HCT116 (cell line): ENCODE results near the gene EIF4ENIF1. TPM values are rescaled to one million over a fixed set of nuclear protein-coding genes. Genes with fewer than 3 reads are reported as not detected.

Experiments used
- ATAC-seq: fragments of 200-7000 bp; cut with Tn5 transposase; 2 replicates; pipeline ENCODE4 v1.9.1; 2020; ENCODE audit warnings: mild to moderate bottlenecking, moderate library complexity
- BruUV-seq: library from RNA; stranded (reverse); fragments of 400-500 nt; replicated peaks from 2 replicates; lab custom pipeline; 2021; lab: Mats Ljungman, UMichigan
- CTCF ChIA-PET: fragments of 300-600 bp; sonication (Branson Sonifier 250); formaldehyde crosslinking; loops from one replicate; lab custom pipeline; 2021; ENCODE audit warnings: antibody characterized with exemption; lab: Charles Lee
- POLR2A ChIA-PET: fragments of 300-600, 350-600 bp; sonication (Branson Sonifier 250); formaldehyde crosslinking; loops from one replicate; lab custom pipeline; 2021; ENCODE audit warnings: antibody characterized with exemption; lab: Charles Lee
- RAD21 ChIA-PET, 2 experiments: fragments of 300-600 bp; sonication (Branson Sonifier 250); formaldehyde crosslinking; loops; one replicate each; lab custom pipeline; 2023; ENCODE audit warnings: low total read pairs in 2 of 2; ENCODE audit not compliant: uncharacterized antibody in 2 of 2, unreplicated experiment in 2 of 2, low non-redundant PET in 1 of 2; lab: Charles Lee
- DNase-seq: peaks from one replicate; pipeline ENCODE4 v3.0.0-alpha.2; 2010; ENCODE audit warnings: low read depth, low spot score
- H2AFZ ChIP-seq: fragments of 200-600 bp; shearing (Covaris generic), sonication (generic); 2 replicates; pipeline ENCODE4 v1.6.1; 2017; ENCODE audit warnings: low read depth, mixed run types, mixed read lengths, antibody characterized with exemption, low read length; ENCODE audit not compliant: poor library complexity, severe bottlenecking
- H3K27ac ChIP-seq: 2 replicates; pipeline ENCODE4 v1.5.1; 2012; ENCODE audit warnings: low read depth, low read length
- H3K27me3 ChIP-seq: fragments of 200-600 bp; sonication (generic); 2 replicates; pipeline ENCODE4 v1.6.1; 2016; ENCODE audit warnings: mixed run types, low read length, mixed read lengths; ENCODE audit not compliant: insufficient read depth
- H3K36me3 ChIP-seq, 2 experiments: fragments of 200-500 bp in 1 of 2; fragments of 200-600 bp in 1 of 2; sonication (Bioruptor generic) in 1 of 2; sonication (generic) in 1 of 2; 2 replicates each; pipeline versions ENCODE4 v1.5.1 to v1.6.1; 2014 to 2016; ENCODE audit warnings: low read length in 2 of 2, inconsistent platforms in 1 of 2, mixed read lengths in 1 of 2, mixed run types in 1 of 2; ENCODE audit not compliant: insufficient read depth in 2 of 2, control insufficient read depth in 1 of 2
- H3K4me1 ChIP-seq, 2 experiments: fragments of 200-600 bp in 1 of 2; sonication (generic) in 1 of 2; 2 replicates each; pipeline versions ENCODE4 v1.5.1 to v1.6.1; 2012 to 2017; ENCODE audit warnings: low read length in 2 of 2, inconsistent platforms in 1 of 2, mild to moderate bottlenecking in 1 of 2, mixed read lengths in 1 of 2, mixed run types in 1 of 2, moderate library complexity in 1 of 2; ENCODE audit not compliant: insufficient read depth in 2 of 2, control insufficient read depth in 1 of 2
- H3K4me2 ChIP-seq: fragments of 200-600 bp; sonication (generic); 2 replicates; pipeline ENCODE4 v1.6.1; 2017; ENCODE audit warnings: mixed run types, low read length, mixed read lengths
- H3K4me3 ChIP-seq, 2 experiments: fragments of 200-600 bp in 1 of 2; sonication (generic) in 1 of 2; replicated peaks in 1 of 2; 2 replicates each; pipeline ENCODE4 v1.5.1; 2011 to 2016; ENCODE audit warnings: low read length in 2 of 2, control low read depth in 1 of 2, low read depth in 1 of 2, mild to moderate bottlenecking in 1 of 2, mixed read lengths in 1 of 2, mixed run types in 1 of 2
- H3K79me2 ChIP-seq: fragments of 200-600 bp; sonication (generic); 2 replicates; pipeline ENCODE4 v1.6.1; 2017; ENCODE audit warnings: mild to moderate bottlenecking, mixed run types, low read length, moderate library complexity, mixed read lengths; ENCODE audit not compliant: insufficient read depth
- H3K9ac ChIP-seq: fragments of 200-600 bp; sonication (generic); 2 replicates; pipeline ENCODE4 v1.6.1; 2016; ENCODE audit warnings: low read length, mixed read lengths
- H3K9me2 ChIP-seq: fragments of 200-600 bp; sonication (generic), shearing (Covaris generic); 2 replicates; pipeline ENCODE4 v1.6.1; 2017; ENCODE audit warnings: mixed run types, mild to moderate bottlenecking, moderate library complexity; ENCODE audit not compliant: insufficient read depth
- H3K9me3 ChIP-seq, 2 experiments: fragments of 200-500 bp in 1 of 2; fragments of 200-600 bp in 1 of 2; sonication (Bioruptor generic) in 1 of 2; sonication (generic) in 1 of 2; 2 replicates each; pipeline ENCODE4 v1.6.1; 2014 to 2017; ENCODE audit warnings: low read length in 2 of 2, mixed read lengths in 2 of 2, inconsistent platforms in 1 of 2, low read depth in 1 of 2, mild to moderate bottlenecking in 1 of 2, mixed run types in 1 of 2, moderate library complexity in 1 of 2; ENCODE audit not compliant: control insufficient read depth in 1 of 2, insufficient read depth in 1 of 2
- H4K20me1 ChIP-seq: fragments of 200-600 bp; sonication (generic), shearing (Covaris generic); 2 replicates; pipeline ENCODE4 v1.6.1; 2017; ENCODE audit warnings: mixed run types, mild to moderate bottlenecking, moderate library complexity; ENCODE audit not compliant: insufficient read depth
- ATF3 ChIP-seq: IDR thresholded peaks from 2 replicates; pipeline ENCODE4 v1.6.1; 2012
- CBX3 ChIP-seq: IDR thresholded peaks from 2 replicates; pipeline ENCODE4 v1.6.1; 2012; ENCODE audit warnings: low read depth
- CEBPB ChIP-seq: IDR thresholded peaks from 2 replicates; pipeline ENCODE4 v1.6.1; 2012; ENCODE audit warnings: low read depth
- ELF1 ChIP-seq: IDR thresholded peaks from 2 replicates; pipeline ENCODE4 v1.6.1; 2012; ENCODE audit warnings: low read depth, borderline replicate concordance
- EZH2phosphoT487 ChIP-seq: fragments of 200-600 bp; IDR thresholded peaks from 2 replicates; pipeline ENCODE4 v1.6.1; 2018; ENCODE audit warnings: antibody characterized with exemption, borderline replicate concordance
- FOSL1 ChIP-seq: IDR thresholded peaks from 2 replicates; pipeline ENCODE4 v1.6.1; 2012; ENCODE audit warnings: low read depth
- JUND ChIP-seq: IDR thresholded peaks from 2 replicates; pipeline ENCODE4 v1.6.1; 2012
- MAX ChIP-seq: IDR thresholded peaks from 2 replicates; pipeline ENCODE4 v1.6.1; 2012
- POLR2A ChIP-seq: IDR thresholded peaks from 2 replicates; pipeline ENCODE4 v1.7.0; 2011; ENCODE audit warnings: borderline replicate concordance; ENCODE audit not compliant: insufficient read depth, insufficient read length; ENCODE audit errors: extremely low read depth
- POLR2AphosphoS5 ChIP-seq: IDR thresholded peaks from 2 replicates; pipeline ENCODE4 v1.6.1; 2011; ENCODE audit warnings: mild to moderate bottlenecking, low read depth, low read length, moderate library complexity
- RAD21 ChIP-seq: IDR thresholded peaks from 2 replicates; pipeline ENCODE4 v1.6.1; 2012; ENCODE audit warnings: low read depth, mild to moderate bottlenecking
- SP1 ChIP-seq: IDR thresholded peaks from 2 replicates; pipeline ENCODE4 v1.6.1; 2012; ENCODE audit warnings: low read depth
- TCF7L2 ChIP-seq: IDR thresholded peaks from 2 replicates; pipeline ENCODE4 v1.7.0; 2011; ENCODE audit warnings: borderline replicate concordance, inconsistent platforms; ENCODE audit not compliant: insufficient read depth, insufficient read length; ENCODE audit errors: extremely low read depth
- ZNF274 ChIP-seq: fragments of 200-500 bp; sonication (Bioruptor generic); IDR thresholded peaks from 2 replicates; pipeline ENCODE4 v1.6.1; 2014; ENCODE audit warnings: mild to moderate bottlenecking, low read depth, low read length, inconsistent platforms
- intact Hi-C: fragments of 100-400 bp; cut with micrococcal nuclease; formaldehyde crosslinking; loops from 2 replicates; pipeline ENCODE4 v1.10.0; 2022
- total RNA-seq: library from RNA; stranded (reverse); gene quantifications from one replicate; pipeline ENCODE4 v1.2.1, GENCODE V29; 2021; ENCODE audit not compliant: unreplicated experiment

Gene EIF4ENIF1
- total RNA-seq, 1 experiment from 2014 or later = 24.2 TPM

DNA sequence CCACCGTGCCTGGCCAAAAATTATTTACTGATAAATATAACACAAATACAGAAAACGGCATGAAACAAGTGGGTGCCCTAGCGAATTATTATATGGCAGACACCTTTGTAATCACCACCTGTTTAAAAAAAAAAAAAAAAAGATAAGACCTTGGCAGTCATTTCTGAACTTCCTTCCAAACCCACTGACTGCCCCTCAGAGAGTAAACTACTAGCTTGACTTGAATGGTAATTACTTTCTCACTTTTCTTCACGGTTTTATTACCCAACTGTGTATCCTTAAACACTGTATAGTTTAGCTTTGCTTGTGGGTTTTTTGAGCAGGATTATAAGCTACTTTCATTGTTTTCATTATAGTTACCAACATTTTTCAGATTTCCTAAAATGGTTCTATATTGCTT, 30.4 kb upstream of the EIF4ENIF1 start:
- no peaks in the 10 kb centered on the region for H3K4me1 ChIP-seq
- no peak overlapping the region for H3K27ac ChIP-seq
- H3K79me2 ChIP-seq = peaks cover 16% of the 10 kb centered on the region
- H3K36me3 ChIP-seq = no peaks in the 10 kb centered on the region
- DNase-seq (no peak), ATAC-seq (no peak)
- H3K9ac ChIP-seq = no peak overlapping the region
- BruUV-seq = no TSS peak
- ChIA-PET CTCF (no interaction called here), POLR2A (no interaction called here), RAD21 (no interaction called here)
- no peak overlapping the region for H2AFZ ChIP-seq
- no peaks in the 10 kb centered on the region for H4K20me1 ChIP-seq
- H3K4me3 ChIP-seq = no peak overlapping the region
- no peaks in the 10 kb centered on the region for H3K9me2 ChIP-seq
- no peak overlapping the region for H3K4me2 ChIP-seq
- H3K27me3 ChIP-seq = no peaks in the 10 kb centered on the region
- intact Hi-C loops = no loop called here
- TF ChIP-seq POLR2AphosphoS5 = no peak
- no peak for TF ChIP-seq CEBPB
- TF ChIP-seq RAD21 = no peak
- TF ChIP-seq ELF1 = no peak
- no peak for TF ChIP-seq ATF3
- TF ChIP-seq SP1 = no peak
- TF ChIP-seq MAX = no peak
- no peak for TF ChIP-seq POLR2A
- TF ChIP-seq CBX3 = no peak
- no peak for TF ChIP-seq TCF7L2
- no peak for TF ChIP-seq FOSL1
- TF ChIP-seq EZH2phosphoT487 = no peak
- no peak for TF ChIP-seq JUND
- TF ChIP-seq ZNF274 = no peak
- TF ChIP-seq, all 23 proteins: peak for 0
- H3K9me3 ChIP-seq = no peaks in the 10 kb centered on the region
